GM21825 (cell line): ENCODE results near the gene LSM6.

Experiments used
- ATAC-seq: cut with Tn5 transposase; IDR thresholded peaks from one replicate; pipeline ENCODE4 v1.9.1; 2021; ENCODE audit warnings: mild to moderate bottlenecking, moderate library complexity; ENCODE audit not compliant: unreplicated experiment

LSM6 gene

GRCh38 chr4:146183209-146183608, 7.7 kb downstream of the LSM6 start:
- no peak for ATAC-seq

DNA sequence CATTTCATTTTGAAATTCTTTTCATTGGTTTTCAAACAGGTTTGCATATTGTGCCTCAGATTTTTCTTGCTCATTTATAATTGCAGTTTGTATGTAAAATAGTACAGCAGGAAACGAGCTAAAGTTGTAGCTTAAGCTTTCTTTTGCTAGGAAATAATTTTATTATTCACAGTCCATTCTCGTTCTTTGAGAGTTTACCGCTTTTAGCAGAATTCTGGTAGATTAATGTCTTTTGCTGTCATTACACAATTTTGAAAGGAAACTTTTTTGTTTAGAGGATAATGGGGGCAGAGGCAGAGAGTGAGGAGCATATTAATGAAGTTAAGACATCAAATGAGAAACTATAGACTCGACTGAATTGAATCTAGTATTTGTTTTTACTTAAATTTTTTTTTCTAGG, 10.5 kb downstream of the LSM6 start:
- ATAC-seq = no peak

DNA sequence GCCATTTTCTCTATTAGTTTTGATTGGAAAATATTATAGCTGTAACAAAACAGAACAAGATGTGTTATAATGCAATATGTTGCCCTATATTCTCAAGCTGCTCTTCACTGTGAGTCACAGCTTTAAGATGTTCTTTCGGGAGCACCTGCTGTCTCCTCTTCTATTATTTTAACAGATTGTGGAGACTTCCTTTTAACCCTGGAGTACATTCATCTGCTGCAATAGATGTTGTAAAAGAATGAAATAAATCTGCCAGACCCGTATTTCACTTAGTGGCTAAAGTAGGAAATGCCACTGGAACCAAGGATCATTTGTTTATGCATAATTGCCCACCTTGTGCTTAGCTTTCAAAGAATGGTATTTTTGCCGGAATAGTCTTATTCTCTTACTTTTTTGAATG, 11.1 kb downstream of the LSM6 start:
- no peak for ATAC-seq

DNA sequence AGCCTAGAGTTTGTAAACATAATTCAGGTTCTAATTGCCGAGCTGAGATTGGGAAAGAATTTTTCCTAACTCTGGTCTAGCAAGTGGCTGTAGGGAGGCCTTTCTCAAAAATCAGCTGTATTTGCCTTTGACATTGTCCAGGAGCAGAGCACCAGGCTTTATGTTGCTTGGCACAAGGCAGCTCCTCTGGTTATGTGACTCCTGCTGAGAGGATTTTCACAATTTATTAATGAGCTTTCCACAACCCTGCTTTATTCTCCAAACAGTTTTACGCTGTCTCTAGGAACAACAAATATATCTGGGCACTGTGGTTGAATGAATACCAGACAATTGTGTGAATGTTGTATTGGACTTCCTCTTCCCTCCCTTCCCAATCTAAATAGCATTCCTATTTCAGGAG, 14.9 kb downstream of the LSM6 start:
- ATAC-seq = no peak

DNA sequence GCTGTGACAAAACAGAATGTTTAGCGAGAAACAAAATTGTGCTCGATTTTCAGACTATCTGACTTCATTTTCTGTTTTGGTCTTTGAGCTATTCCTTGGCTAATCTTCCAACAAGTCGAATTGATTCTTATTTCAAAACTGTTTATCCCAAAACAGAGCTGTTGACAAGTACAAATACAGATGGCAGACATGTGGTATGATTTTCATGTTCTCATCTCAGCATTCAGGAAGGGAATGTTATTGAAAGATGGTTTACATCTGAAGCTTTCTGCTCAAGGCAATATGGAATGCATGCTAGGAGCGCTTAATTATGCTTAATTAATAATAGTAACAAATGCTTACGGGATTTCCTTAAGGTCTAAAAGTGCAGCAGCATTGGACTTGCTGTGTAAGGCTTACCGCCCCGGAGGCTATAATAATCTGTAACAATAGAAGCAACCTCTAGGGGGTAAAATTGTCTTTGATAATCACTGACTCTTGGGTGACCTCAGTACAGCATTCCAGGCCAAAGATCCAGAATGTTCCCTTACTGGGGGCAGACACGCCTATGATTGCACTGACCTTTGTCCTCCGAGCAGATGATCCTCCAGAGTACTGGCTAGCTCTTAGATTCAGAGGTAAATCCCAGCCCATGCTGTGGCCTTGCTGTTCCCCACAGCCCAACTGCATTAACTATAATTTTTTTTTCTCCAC, 16.4 kb downstream of the LSM6 start:
- no peak for ATAC-seq

DNA sequence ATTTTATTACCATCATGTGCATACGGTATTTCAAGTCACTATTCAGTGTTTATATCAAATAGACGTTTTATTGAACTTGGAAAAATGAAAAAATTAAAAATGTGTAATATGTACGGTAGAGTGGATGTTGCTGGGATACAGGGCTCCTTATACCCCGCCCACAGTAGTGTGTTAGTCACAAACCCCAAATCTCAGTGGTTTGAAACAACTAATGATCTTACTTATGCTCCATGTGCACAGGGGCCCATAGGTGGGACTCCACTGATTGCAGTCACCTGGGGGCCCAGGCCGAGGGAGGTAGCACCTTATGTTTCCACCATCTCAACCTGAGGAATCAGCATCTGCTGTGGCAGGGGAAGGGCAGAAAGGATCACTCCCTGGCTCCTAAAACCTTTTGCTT, 18.1 kb downstream of the LSM6 start:
- ATAC-seq = no peak

- no peak for ATAC-seq
Measured at GRCh38 chr4:146194212-146194611, 18.7 kb downstream of the LSM6 start.

- no peak for ATAC-seq
Measured at GRCh38 chr4:146202665-146203064, 27.1 kb downstream of the LSM6 start.

DNA sequence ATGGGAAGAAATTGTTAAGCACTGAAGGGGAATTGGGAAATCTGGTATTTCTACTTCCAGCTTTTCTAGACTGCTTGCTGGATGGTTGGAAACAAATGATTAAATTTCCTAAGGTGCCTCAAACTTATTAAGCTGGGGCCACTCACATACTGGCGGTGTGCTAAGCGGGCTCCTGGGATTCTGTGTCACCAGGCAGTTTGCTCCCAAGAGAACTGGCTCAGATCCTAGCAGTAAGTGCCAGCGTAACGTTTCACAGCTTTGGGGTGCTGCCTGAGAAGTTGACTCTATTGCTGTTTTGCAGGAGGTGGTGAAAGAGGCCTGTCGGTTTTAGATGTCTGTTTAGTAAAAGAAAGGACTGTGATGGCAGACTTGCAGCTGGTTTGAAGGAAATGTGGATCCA, 31.9 kb downstream of the LSM6 start:
- ATAC-seq = no peak

GRCh38 chr4:146210890-146211289, 35.4 kb downstream of the LSM6 start:
- no peak for ATAC-seq

GRCh38 chr4:146211440-146211839, 35.9 kb downstream of the LSM6 start:
- no peak for ATAC-seq

DNA sequence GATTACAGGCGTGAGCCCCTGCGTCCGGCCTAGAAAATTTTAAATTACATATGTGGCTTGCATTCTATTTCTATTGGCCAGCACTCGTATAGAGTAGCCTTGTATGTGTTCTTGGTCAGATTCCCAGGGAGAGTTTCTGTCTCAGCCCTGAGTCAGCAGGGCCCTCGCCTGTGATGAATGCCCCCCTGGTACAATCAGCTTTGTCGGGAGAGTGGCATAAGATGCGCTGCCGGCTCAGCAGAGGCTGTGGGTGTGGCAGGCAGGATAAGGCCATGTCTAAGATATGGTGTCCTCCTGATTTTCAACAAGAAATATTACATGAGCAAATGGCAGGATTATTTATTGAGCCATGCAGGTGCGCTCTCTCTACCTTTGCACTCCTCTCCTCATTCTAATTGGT, 37.3 kb downstream of the LSM6 start:
- no peak for ATAC-seq

GRCh38 chr4:146214238-146214637, 38.7 kb downstream of the LSM6 start, which contains the start of gene REELD1:
Gene REELD1 (plus strand): TSS chr4:146214538. CDS start chr4:146216953, 2,415 bp downstream.
- no peak for ATAC-seq

DNA sequence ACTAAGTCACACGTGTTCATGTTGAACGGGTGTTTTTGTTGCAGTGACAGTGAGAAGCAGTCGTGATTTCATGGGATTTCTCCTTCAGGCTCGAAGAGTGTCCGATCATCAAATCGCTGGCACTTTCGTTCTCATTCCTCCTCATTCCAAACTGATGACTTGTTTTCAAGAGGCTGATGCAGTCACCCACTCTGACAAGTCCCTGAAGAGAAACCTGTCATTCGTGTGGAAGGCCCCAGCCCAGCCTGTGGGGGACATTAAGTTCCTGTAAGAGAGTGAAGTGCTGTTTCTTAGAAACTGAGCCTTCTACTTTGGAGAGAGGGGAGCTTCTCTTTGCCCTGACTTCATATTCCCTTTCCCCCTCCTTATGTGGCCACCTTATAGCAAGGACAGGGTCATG, 46.8 kb downstream of the LSM6 start:
- no peak for ATAC-seq

DNA sequence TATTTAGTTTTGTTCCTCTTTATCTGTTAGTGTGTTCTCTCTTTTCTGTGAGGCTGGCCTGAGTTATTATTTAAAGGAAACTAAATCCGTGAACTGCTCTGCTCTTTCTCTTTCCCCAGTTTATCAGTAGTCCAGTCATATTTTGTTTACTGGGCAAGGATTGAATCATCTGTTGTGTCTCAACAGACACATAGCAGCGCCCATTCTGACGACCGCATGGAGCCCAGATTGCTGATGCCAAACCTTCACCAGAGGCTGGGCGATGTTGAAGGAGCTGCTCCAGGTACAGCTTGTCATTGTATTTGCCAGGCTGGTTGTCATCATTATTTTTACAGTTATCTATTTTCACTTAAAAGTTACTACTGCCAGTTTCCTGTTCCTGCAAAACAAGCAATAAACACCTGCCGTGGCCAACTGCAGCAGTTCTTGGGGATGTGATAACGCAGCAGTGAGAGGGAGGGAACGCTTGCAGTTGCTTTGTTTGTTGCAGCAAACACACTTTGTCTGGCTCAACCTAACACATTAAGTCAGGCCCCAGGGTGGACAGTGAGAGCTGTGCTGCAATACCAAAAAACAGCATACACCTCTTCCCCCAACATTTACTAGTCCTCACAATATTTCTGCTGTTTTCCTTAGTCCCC, 48.9 kb downstream of the LSM6 start:
- ATAC-seq = no peak

GRCh38 chr4:146229406-146229805, 53.9 kb downstream of the LSM6 start:
- ATAC-seq = no peak

DNA sequence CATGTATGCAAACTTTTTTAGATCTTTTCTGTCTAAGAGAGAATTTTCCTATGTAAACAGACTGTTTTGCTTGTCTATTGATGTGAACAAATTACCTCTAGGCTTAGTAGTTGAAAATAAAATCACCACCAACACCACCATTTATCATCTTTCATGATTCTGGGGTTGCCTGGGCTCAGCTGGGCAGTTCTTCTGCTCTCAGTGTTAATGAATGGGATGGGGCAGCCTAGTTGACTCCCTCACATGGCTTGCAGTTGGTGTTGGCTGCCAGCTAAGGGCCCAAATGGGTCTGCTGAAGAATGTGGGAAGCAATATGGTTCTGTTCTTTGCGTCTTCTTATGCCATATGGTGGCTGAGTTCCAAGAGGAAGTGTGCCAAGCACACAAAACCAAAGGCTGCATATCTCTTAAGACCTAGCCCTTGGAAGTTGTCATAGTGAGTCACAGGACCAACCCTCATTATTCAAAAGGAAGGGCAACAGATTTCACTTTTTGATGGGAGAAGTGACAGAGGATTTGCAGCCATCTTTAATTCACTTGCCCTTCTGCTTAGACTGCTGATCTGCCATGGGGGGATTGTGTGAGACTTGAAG, 56.7 kb downstream of the LSM6 start:
- ATAC-seq = no peak

GRCh38 chr4:146235654-146236177, 60.2 kb downstream of the LSM6 start:
- ATAC-seq = no peak

DNA sequence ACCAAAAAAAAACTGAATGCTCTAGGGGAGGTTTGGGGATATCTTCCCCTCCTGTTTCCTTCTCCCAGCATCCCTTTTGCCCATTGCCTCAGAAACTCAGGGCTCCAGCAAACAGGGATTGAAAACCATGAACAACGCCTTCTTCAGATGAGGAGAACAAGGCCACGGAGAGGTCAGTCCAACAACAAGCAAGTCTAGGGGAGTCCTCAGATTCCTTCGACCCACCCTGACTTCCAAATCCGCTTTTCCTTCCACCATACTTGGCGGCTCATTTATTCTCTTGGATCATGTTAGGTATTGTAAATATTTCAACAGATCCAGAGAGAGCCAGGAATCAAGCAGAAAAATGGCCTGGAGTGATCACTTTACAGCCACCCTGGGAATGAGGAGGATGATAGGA, 60.7 kb downstream of the LSM6 start:
- ATAC-seq = no peak

DNA sequence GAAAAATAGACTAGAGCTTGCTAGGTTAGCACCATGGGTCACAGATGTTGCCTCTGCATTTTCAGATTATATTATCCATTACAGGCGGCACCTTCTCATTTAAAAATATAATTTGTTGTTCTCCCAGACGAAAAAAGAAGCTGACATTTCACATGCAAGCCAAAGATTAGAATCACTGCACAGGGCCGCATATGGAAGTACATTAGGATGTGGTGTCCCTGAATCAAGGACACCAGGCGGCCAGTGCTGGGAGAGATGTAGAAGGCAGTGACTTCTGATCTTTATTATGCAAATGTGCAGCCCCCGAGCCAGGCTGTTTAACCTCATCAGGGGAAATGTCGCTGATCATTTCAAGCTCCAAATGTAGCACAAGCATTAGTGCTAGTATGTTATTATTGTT, 61.6 kb downstream of the LSM6 start:
- no peak for ATAC-seq

- ATAC-seq = no peak
Measured at GRCh38 chr4:146238107-146238506, 62.6 kb downstream of the LSM6 start.
